Right lobe of liver (tissue), 4 donors: ENCODE data around the gene WIPF2.

Experiments used
- POLR2A ChIP-seq: fragments of 450-650 bp; IDR thresholded peaks from one replicate; pipeline ENCODE4 v1.6.1; 2017; ENCODE audit warnings: antibody characterized with exemption, mild to moderate bottlenecking
- TF ChIP-seq, protein P1 (sequence below), 4 donors: fragments of 200-600 bp in 3 of 4; fragments of 450-650 bp in 1 of 4; IDR thresholded peaks; one replicate each; pipeline versions ENCODE4 v1.5.1 to v1.8.0; 2016 to 2022; ENCODE audit warnings: antibody characterized with exemption in 4 of 4, mild to moderate bottlenecking in 2 of 4
- donor health status: DM: no; HTN: no; CAD: no.
- donor health status: DM: no; HTN: no; CAD: no.
- donor health status: DM: no; HTN: yes; CAD: no.

DNA sequence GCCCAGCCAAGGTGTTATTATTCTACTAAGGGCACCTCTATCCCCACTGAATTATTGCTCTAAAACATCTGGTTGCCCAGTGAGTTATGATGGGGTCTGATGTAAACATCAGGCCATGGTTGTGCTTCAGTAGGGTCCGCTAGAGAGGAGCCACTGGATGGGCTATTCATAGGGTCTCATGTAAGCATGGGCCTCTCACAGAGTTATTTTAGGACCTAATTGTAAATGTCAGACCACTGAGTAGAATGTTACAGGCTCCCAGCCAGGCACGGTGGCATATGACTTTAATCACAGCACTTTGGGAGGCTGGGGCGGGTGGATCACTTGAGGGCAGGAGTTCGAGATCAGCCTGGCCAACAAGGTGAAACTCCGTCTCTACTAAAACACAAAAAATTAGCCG lies 36.5 kb upstream of the WIPF2 start:
- TF ChIP-seq, protein P1, sequence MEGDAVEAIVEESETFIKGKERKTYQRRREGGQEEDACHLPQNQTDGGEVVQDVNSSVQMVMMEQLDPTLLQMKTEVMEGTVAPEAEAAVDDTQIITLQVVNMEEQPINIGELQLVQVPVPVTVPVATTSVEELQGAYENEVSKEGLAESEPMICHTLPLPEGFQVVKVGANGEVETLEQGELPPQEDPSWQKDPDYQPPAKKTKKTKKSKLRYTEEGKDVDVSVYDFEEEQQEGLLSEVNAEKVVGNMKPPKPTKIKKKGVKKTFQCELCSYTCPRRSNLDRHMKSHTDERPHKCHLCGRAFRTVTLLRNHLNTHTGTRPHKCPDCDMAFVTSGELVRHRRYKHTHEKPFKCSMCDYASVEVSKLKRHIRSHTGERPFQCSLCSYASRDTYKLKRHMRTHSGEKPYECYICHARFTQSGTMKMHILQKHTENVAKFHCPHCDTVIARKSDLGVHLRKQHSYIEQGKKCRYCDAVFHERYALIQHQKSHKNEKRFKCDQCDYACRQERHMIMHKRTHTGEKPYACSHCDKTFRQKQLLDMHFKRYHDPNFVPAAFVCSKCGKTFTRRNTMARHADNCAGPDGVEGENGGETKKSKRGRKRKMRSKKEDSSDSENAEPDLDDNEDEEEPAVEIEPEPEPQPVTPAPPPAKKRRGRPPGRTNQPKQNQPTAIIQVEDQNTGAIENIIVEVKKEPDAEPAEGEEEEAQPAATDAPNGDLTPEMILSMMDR (IDR thresholded peaks at IDR 0.05): no peak
- no peak for TF ChIP-seq POLR2A
